ENCODE measurements around the gene TOLLIP.

GRCh38 chr11:1237851-1238250 is 71.6 kb downstream of the TOLLIP start:
- TF ChIP-seq RAD21 (IDR thresholded peaks at IDR 0.05; ENCODE audit: low read length) (no peak), RCOR1 (IDR thresholded peaks at IDR 0.05; ENCODE audit: insufficient replicate concordance, low read length) (no peak), CHD1 (IDR thresholded peaks at IDR 0.05; ENCODE audit: low read depth, low read length) (no peak), SMC3 (IDR thresholded peaks at IDR 0.05; ENCODE audit: low read depth, low read length) (no peak), CEBPB (IDR thresholded peaks at IDR 0.05; ENCODE audit: low read depth, low read length) (no peak), POLR2A (IDR thresholded peaks at IDR 0.05; ENCODE audit: low read depth, low read length) (no peak)
- TF ChIP-seq, protein P1, sequence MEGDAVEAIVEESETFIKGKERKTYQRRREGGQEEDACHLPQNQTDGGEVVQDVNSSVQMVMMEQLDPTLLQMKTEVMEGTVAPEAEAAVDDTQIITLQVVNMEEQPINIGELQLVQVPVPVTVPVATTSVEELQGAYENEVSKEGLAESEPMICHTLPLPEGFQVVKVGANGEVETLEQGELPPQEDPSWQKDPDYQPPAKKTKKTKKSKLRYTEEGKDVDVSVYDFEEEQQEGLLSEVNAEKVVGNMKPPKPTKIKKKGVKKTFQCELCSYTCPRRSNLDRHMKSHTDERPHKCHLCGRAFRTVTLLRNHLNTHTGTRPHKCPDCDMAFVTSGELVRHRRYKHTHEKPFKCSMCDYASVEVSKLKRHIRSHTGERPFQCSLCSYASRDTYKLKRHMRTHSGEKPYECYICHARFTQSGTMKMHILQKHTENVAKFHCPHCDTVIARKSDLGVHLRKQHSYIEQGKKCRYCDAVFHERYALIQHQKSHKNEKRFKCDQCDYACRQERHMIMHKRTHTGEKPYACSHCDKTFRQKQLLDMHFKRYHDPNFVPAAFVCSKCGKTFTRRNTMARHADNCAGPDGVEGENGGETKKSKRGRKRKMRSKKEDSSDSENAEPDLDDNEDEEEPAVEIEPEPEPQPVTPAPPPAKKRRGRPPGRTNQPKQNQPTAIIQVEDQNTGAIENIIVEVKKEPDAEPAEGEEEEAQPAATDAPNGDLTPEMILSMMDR (conservative IDR thresholded peaks at IDR 0.05; ENCODE audit: low read depth, low read length), result no peak

Data from IMR-90 (cell line).